Measurements from ENCODE around the gene PCNX2. TPM values are rescaled to one million over a fixed set of nuclear protein-coding genes. Genes with fewer than 3 reads are reported as not detected.

PCNX2 gene
- total RNA-seq, 1 experiment from 2014 or later: 9.1 TPM

GRCh38 chr1:233327651-233328141 lies 32.2 kb upstream of the PCNX2 start, which contains the start of gene MAP3K21:
Gene MAP3K21, plus strand, starts transcription at chr1:233327724. Its CDS starts 305 bp downstream, at chr1:233328029.
- no TSS peak for BruUV-seq (replicated peaks)
- TF ChIP-seq EZH2 (IDR thresholded peaks at IDR 0.05; ENCODE audit: borderline replicate concordance, low read depth, low read length, poor library complexity, severe bottlenecking): no peak
- TF ChIP-seq, protein P1, sequence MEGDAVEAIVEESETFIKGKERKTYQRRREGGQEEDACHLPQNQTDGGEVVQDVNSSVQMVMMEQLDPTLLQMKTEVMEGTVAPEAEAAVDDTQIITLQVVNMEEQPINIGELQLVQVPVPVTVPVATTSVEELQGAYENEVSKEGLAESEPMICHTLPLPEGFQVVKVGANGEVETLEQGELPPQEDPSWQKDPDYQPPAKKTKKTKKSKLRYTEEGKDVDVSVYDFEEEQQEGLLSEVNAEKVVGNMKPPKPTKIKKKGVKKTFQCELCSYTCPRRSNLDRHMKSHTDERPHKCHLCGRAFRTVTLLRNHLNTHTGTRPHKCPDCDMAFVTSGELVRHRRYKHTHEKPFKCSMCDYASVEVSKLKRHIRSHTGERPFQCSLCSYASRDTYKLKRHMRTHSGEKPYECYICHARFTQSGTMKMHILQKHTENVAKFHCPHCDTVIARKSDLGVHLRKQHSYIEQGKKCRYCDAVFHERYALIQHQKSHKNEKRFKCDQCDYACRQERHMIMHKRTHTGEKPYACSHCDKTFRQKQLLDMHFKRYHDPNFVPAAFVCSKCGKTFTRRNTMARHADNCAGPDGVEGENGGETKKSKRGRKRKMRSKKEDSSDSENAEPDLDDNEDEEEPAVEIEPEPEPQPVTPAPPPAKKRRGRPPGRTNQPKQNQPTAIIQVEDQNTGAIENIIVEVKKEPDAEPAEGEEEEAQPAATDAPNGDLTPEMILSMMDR (conservative IDR thresholded peaks at IDR 0.05; ENCODE audit: low read depth, low read length): no peak
- no peak within 1 kb of the TSS for H3K27ac ChIP-seq (ENCODE audit: low read depth, low read length, poor library complexity, severe bottlenecking)
- intact Hi-C loops (cut with micrococcal nuclease; ENCODE audit: unreplicated experiment): no loop called here
- H3K4me3 ChIP-seq (ENCODE audit: low read depth, low read length, poor library complexity, severe bottlenecking): peak within 1 kb of the TSS; percentile 55
- ChIA-PET POLR2A (ENCODE audit: low non-redundant PET) (no interaction called here), CTCF (no interaction called here)
- H3K4me1 ChIP-seq (ENCODE audit: insufficient read depth, low read length, poor library complexity, severe bottlenecking): no peaks in the 10 kb centered on the region
- H3K36me3 ChIP-seq (ENCODE audit: insufficient read depth, low read length, poor library complexity, severe bottlenecking): no peaks in the 10 kb centered on the region
- DNase-seq (ENCODE audit: low spot score): peak; percentile 6
- H3K9me3 ChIP-seq (ENCODE audit: low read depth, low read length, poor library complexity, severe bottlenecking): no peaks in the 10 kb centered on the region
- peaks cover 17% of the 10 kb centered on the region for H3K27me3 ChIP-seq (replicated peaks; ENCODE audit: insufficient read depth, low read depth, low read length, poor library complexity)

- BruUV-seq (replicated peaks): no TSS peak
- TF ChIP-seq, protein P1 (conservative IDR thresholded peaks at IDR 0.05; ENCODE audit: low read depth, low read length): no peak
- TF ChIP-seq EZH2 (IDR thresholded peaks at IDR 0.05; ENCODE audit: borderline replicate concordance, low read depth, low read length, poor library complexity, severe bottlenecking): no peak
- H3K27ac ChIP-seq (ENCODE audit: low read depth, low read length, poor library complexity, severe bottlenecking): no peak overlapping the region
- H3K27me3 ChIP-seq (replicated peaks; ENCODE audit: insufficient read depth, low read depth, low read length, poor library complexity): peaks cover 17% of the 10 kb centered on the region
- peak; percentile 63 for DNase-seq (ENCODE audit: low spot score)
- peak overlapping the region; percentile 55 for H3K4me3 ChIP-seq (ENCODE audit: low read depth, low read length, poor library complexity, severe bottlenecking)
- POLR2A ChIA-PET (ENCODE audit: low non-redundant PET): no interaction called here
- CTCF ChIA-PET: no interaction called here
- no peaks in the 10 kb centered on the region for H3K4me1 ChIP-seq (ENCODE audit: insufficient read depth, low read length, poor library complexity, severe bottlenecking)
- intact Hi-C loops (cut with micrococcal nuclease; ENCODE audit: unreplicated experiment): no loop called here
- H3K36me3 ChIP-seq (ENCODE audit: insufficient read depth, low read length, poor library complexity, severe bottlenecking): no peaks in the 10 kb centered on the region
- H3K9me3 ChIP-seq (ENCODE audit: low read depth, low read length, poor library complexity, severe bottlenecking): no peaks in the 10 kb centered on the region
Measured at GRCh38 chr1:233326811-233327650, 31.5 kb upstream of the PCNX2 start.

GRCh38 chr1:233326319-233326718 lies 30.8 kb upstream of the PCNX2 start:
- Histone ChIP-seq H3K27me3 (replicated peaks; ENCODE audit: insufficient read depth, low read depth, low read length, poor library complexity) (peaks cover 17% of the 10 kb centered on the region), H3K4me3 (ENCODE audit: low read depth, low read length, poor library complexity, severe bottlenecking) (no peak overlapping the region), H3K27ac (ENCODE audit: low read depth, low read length, poor library complexity, severe bottlenecking) (no peak overlapping the region), H3K4me1 (ENCODE audit: insufficient read depth, low read length, poor library complexity, severe bottlenecking) (no peaks in the 10 kb centered on the region), H3K36me3 (ENCODE audit: insufficient read depth, low read length, poor library complexity, severe bottlenecking) (no peaks in the 10 kb centered on the region), H3K9me3 (ENCODE audit: low read depth, low read length, poor library complexity, severe bottlenecking) (no peaks in the 10 kb centered on the region)
- ChIA-PET POLR2A (ENCODE audit: low non-redundant PET) (no interaction called here), CTCF (no interaction called here)
- intact Hi-C loops (cut with micrococcal nuclease; ENCODE audit: unreplicated experiment): no loop called here
- no TSS peak for BruUV-seq (replicated peaks)
- TF ChIP-seq EZH2 (IDR thresholded peaks at IDR 0.05; ENCODE audit: borderline replicate concordance, low read depth, low read length, poor library complexity, severe bottlenecking): no peak
- TF ChIP-seq, protein P1 (conservative IDR thresholded peaks at IDR 0.05; ENCODE audit: low read depth, low read length): no peak
- DNase-seq (ENCODE audit: low spot score): no peak
